Suppressor macrophage treated with lipopolysaccharide for 1 hour (primary cell): Measurements from ENCODE around the gene SPTLC3.
A peak's percentile ranks its signal among the peaks of the same experiment; 100 is the strongest.

Experiments used
- DNase-seq, 3 donors: peaks; one replicate each; pipeline ENCODE4 v3.0.0-alpha.2; 2020 to 2022

Gene SPTLC3

GRCh38 chr20:13101706-13102105, 92.9 kb downstream of the SPTLC3 start:
- no peak for DNase-seq

DNA sequence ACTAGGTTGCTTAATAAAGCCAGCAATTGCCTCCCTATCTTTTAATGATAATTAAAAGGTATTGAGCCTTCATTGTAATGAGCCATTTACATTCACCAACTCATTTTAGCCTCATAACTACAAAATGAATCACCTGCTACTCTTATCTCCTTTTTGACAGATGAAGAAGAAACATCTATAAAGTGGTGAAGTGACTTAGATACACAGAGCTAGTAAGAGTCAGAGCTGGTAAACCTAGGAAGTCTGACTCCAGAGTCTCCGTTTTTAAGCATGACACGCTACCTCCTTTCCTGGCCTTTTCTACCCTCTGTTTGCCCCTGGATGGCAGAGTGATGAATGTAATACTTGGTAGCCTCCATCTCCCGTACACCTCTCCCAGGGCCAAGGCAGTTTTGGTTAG, 93.5 kb downstream of the SPTLC3 start:
- no peak for DNase-seq

GRCh38 chr20:13102694-13103093, 93.9 kb downstream of the SPTLC3 start:
- DNase-seq, result no peak

- DNase-seq, result no peak
Observed at GRCh38 chr20:13105039-13105438, 96.3 kb downstream of the SPTLC3 start.

- peak; percentile 52 to 73 (median 55) for DNase-seq
Observed at GRCh38 chr20:13105864-13106457, 97.2 kb downstream of the SPTLC3 start.

- DNase-seq, result no peak
Observed at GRCh38 chr20:13109658-13110057, 100.9 kb downstream of the SPTLC3 start.

GRCh38 chr20:13110796-13111195, 102.0 kb downstream of the SPTLC3 start:
- no peak for DNase-seq

GRCh38 chr20:13111249-13111911, 102.6 kb downstream of the SPTLC3 start:
- no peak for DNase-seq

GRCh38 chr20:13113731-13114130, 105.0 kb downstream of the SPTLC3 start:
- no peak for DNase-seq

- no peak for DNase-seq
Observed at GRCh38 chr20:13117200-13117599, 108.4 kb downstream of the SPTLC3 start.

GRCh38 chr20:13118676-13119075, 109.9 kb downstream of the SPTLC3 start:
- no peak for DNase-seq

DNA sequence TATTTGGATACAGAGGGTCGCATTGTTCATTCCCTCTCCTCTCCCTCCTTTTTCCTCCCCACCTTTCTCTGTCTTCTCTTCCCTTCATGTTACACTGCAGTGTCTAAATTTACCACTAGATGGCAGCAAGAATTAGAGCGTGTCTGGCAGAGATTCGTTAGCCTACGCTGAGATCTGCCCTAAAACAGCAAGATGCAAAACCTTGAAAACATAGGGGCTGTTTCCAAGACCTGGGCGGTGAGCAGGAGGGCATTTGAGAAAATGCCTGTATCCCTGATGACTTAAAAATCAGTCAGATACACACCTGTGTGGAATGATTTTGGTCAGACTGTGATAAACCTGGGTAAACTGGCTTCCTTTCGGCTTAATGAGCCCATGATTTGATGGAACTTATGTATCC, 110.8 kb downstream of the SPTLC3 start:
- DNase-seq, result peak; percentile 69 to 78 (median 72)

DNA sequence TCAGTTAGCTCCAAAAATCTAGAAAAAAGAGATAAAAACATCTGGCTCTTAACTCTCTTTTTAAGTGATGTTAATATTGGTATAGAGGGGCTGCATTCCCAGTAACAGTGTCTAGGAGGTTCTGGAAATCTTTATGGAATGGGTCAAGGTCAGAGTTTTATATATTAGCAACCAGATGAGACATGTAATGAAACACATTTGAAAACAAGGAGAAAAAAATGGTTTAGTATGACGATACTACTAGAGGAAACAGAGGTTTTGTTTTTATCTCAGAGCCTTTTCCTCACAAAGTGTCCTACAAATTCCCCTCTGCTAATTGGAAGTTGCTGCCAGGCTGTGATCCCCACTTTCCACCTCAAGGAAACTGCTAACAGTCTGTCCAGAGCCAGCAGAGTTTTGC, 111.7 kb downstream of the SPTLC3 start:
- no peak for DNase-seq

GRCh38 chr20:13121840-13122515, 113.2 kb downstream of the SPTLC3 start:
- DNase-seq, result no peak

DNA sequence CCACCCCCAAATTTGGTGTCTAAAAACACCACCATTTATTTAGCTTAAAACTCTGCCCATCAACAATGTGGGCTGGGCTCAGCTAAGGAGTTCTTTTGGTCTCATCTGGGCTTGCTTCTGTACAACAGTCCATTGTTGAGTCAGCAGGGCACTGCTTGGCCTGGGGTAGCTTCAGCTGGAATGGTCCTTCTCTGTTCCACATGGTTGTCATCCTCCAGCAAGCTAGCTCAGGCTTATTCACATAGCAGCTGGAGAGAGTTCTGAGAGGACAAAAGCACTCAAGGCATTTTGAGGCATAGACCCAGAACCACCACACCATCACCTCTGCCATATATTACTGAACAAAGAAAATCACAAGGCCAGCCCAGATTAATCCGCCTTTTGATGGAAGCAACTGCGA, 116.7 kb downstream of the SPTLC3 start:
- no peak for DNase-seq

GRCh38 chr20:13128173-13128572, 119.4 kb downstream of the SPTLC3 start:
- no peak for DNase-seq

- DNase-seq, result no peak
Observed at GRCh38 chr20:13130061-13130706, 121.4 kb downstream of the SPTLC3 start.

- no peak for DNase-seq
Observed at GRCh38 chr20:13130707-13131103, 121.9 kb downstream of the SPTLC3 start.

DNA sequence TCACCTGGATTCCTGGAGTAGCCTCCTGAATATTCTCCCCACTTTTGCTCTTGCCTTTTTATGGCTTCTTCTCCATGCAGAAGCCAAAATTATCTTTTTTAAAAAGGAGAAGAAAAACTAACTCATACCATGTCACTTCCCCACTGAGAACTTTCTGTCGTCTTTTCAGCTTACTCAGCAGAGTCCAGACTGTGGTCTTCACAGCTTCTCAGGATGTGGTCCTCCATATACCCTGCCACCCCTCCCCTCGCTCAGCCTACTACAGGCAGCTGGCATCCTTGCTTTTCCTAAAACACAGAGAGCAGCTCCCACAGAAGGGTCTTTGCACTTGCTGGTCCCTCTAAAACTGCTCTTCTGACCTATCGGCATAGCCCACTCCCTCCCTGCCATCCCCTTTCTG, 122.9 kb downstream of the SPTLC3 start:
- peak in 2 of 3 donors; percentile 20 to 24 for DNase-seq

DNA sequence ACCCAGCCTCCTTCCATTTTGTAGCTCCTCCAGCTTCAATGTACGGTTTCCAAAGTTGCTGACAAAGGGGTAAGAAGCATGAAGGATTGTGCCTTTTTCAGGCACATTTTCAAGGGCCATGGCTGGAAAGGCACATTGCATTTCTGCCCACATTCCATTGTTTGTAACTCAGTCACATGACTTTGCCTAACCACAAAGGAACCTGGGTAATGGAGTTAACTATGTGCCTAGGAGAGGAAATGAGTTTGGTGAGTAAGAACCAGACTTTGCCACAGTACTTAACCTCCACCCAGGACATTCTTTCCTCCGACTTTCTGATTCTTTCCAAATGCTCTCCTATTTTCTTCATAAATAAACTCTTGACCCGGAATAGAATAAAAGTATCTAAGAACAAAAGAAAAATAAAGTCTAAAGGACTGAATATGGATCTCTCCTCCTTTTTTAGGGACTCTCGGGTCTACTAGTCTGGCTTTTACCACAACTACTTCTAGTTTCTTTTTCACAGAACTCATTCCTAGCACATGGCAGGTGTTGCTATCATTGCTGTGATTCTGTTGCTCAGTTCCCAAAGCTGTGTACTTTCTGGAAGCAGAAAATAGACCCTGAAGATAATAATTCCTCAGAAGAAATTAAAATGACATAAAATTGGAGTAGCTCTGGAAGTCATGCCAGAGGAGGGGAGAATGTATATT, 130.8 kb downstream of the SPTLC3 start:
- no peak for DNase-seq

- DNase-seq, result no peak
Observed at GRCh38 chr20:13140201-13140600, 131.4 kb downstream of the SPTLC3 start.

GRCh38 chr20:13140775-13141174, 132.0 kb downstream of the SPTLC3 start:
- DNase-seq, result no peak

GRCh38 chr20:13141546-13141945, 132.8 kb downstream of the SPTLC3 start:
- DNase-seq, result no peak
